Left lung (tissue), 10 donors: ENCODE results near the gene SLC38A2. TPM values are rescaled to one million over a fixed set of nuclear protein-coding genes. Genes with fewer than 3 reads are reported as not detected.

Experiments used
- ATAC-seq: fragments of 200-7000 bp; cut with Tn5 transposase; one replicate; pipeline ENCODE4 v1.9.1; 2020; ENCODE audit warnings: moderate library complexity
- DNase-seq, 4 donors: peaks; one replicate each; pipeline ENCODE4 v3.0.0-alpha.2; 2013 to 2020
- H3K27ac ChIP-seq, 2 donors: fragments of 200-600 bp; sonication (generic) in 1 of 2; one replicate each; pipeline versions ENCODE4 v1.5.0 to v1.8.0; 2020 to 2021
- H3K27me3 ChIP-seq, 2 donors: fragments of 200-600 bp; sonication (generic) in 1 of 2; one replicate each; pipeline versions ENCODE4 v1.5.0 to v1.8.0; 2020 to 2021
- H3K36me3 ChIP-seq, 2 donors: fragments of 200-600 bp; sonication (generic) in 1 of 2; one replicate each; pipeline versions ENCODE4 v1.5.0 to v1.8.0; 2020 to 2021
- H3K4me1 ChIP-seq, 2 donors: fragments of 200-600 bp; one replicate each; pipeline ENCODE4 v1.8.0; 2021
- H3K4me3 ChIP-seq, 2 donors: fragments of 200-600 bp; sonication (generic) in 1 of 2; one replicate each; pipeline versions ENCODE4 v1.5.0 to v1.8.0; 2020 to 2021; ENCODE audit warnings: mild to moderate bottlenecking in 1 of 2
- H3K9me3 ChIP-seq, 2 donors: fragments of 200-600 bp; sonication (generic) in 1 of 2; one replicate each; pipeline versions ENCODE4 v1.5.0 to v1.8.0; 2020 to 2021
- intact Hi-C, 2 donors: fragments of 100-400 bp; cut with DNase I; formaldehyde crosslinking; loops; one replicate each; pipeline versions ENCODE4 v1.11.2 to v1.14.2; 2022
- polyA plus RNA-seq, 6 donors: library from polyadenylated mRNA; unstranded; fragments of 120-200 nt; gene quantifications; one replicate each; pipeline ENCODE4 v1.2.1, GENCODE V29; 2013; ENCODE audit not compliant: insufficient read length in 6 of 6
- total RNA-seq, 2 donors: library from RNA; stranded (reverse); fragmentation: NEBNext Ultra II Directional; extraction: Animal tissue kit (Norgen Biotek cat#: 25700); gene quantifications; one replicate each; pipeline ENCODE4 v1.2.1, GENCODE V29; 2021
- TF ChIP-seq, protein P1 (sequence below), 2 donors: fragments of 200-600 bp; sonication (generic) in 1 of 2; IDR thresholded peaks; one replicate each; pipeline versions ENCODE4 v1.5.0 to v1.8.0; 2021; ENCODE audit warnings: antibody characterized with exemption in 2 of 2
- donor health status: DM: no; HTN: yes; CAD: no.
- donor health status: DM: no; HTN: no; CAD: no.

The SLC38A2 gene
- total and polyA plus RNA-seq, 8 donors = 154 to 270 (median 183) TPM

DNA sequence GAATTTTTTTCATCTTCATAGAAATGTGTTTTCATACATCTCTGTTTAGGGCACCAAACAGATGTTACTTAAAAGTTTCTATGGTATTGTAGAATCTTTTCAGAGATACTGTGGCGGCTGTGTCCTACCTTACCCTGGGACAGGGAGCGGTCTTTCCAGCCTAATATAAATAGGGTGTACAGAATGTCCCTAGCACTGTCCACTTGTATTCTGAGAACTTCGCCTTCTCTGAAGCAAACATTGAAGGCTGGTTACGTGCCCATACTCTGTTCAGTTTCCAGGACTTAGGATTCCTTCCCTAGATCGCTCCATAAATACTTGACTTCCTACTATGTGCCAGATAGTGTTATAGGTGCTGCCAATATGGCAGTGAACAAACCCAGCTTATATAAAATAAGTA, 24.3 kb upstream of the SLC38A2 start:
- Histone ChIP-seq H3K9me3 (no peaks in the 10 kb centered on the region), H3K4me1 (peaks cover under 1 to 3% of the 10 kb centered on the region in 2 donors), H3K27ac (no peak overlapping the region), H3K4me3 (no peak overlapping the region), H3K36me3 (no peaks in the 10 kb centered on the region), H3K27me3 (no peaks in the 10 kb centered on the region)
- TF ChIP-seq, protein P1, sequence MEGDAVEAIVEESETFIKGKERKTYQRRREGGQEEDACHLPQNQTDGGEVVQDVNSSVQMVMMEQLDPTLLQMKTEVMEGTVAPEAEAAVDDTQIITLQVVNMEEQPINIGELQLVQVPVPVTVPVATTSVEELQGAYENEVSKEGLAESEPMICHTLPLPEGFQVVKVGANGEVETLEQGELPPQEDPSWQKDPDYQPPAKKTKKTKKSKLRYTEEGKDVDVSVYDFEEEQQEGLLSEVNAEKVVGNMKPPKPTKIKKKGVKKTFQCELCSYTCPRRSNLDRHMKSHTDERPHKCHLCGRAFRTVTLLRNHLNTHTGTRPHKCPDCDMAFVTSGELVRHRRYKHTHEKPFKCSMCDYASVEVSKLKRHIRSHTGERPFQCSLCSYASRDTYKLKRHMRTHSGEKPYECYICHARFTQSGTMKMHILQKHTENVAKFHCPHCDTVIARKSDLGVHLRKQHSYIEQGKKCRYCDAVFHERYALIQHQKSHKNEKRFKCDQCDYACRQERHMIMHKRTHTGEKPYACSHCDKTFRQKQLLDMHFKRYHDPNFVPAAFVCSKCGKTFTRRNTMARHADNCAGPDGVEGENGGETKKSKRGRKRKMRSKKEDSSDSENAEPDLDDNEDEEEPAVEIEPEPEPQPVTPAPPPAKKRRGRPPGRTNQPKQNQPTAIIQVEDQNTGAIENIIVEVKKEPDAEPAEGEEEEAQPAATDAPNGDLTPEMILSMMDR (IDR thresholded peaks at IDR 0.05) = no peak
- DNase-seq (no peak), ATAC-seq (no peak)
- intact Hi-C loops = no loop called here

DNA sequence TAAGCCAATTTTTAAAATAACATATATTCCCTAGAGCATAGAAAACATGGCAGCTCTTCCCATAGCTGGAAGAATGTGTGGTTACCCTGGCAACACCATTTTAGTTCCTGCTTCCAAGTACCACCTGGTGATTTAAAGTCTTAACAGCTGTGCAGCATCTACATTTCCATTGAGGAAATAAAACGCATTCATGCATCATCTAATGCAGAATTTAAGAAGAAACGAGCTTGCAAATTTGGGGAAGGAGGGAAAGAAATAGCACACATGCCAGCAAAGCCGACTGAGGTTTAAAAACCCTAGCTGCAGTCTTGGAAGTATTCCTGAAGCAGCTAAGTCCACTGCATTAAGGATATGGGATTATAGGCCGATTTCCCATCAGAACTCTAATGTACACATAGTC, 22.8 kb upstream of the SLC38A2 start:
- Histone ChIP-seq H3K4me3 (no peak overlapping the region), H3K9me3 (no peaks in the 10 kb centered on the region), H3K27ac (no peak overlapping the region), H3K27me3 (no peaks in the 10 kb centered on the region), H3K4me1 (peaks cover 3 to 7% of the 10 kb centered on the region in 2 donors), H3K36me3 (no peaks in the 10 kb centered on the region)
- TF ChIP-seq, protein P1 (IDR thresholded peaks at IDR 0.05) = no peak
- no peak for DNase-seq
- ATAC-seq = no peak
- intact Hi-C loops = no loop called here

DNA sequence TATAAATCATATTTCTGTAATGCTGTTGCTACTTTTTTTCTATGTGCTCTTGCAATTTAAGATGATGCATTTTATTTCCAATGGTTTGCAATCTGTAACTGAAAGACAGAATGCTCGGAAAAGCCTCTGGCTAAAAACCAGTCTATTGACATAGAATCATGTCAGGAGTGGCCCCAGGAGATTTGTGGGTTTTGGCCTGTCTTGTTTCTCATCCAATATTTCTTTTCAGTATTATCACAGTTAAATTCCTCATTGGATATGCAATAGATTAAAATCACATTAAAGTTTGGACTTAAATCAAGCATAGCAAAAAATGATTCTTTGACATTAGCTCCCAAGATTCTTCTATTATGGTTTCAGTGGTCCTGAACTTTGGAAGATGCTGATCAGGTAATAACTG, 19.1 kb upstream of the SLC38A2 start:
- H3K27me3 ChIP-seq = no peaks in the 10 kb centered on the region
- DNase-seq (no peak), ATAC-seq (no peak)
- no peaks in the 10 kb centered on the region for H3K36me3 ChIP-seq
- no peak overlapping the region for H3K4me3 ChIP-seq
- intact Hi-C loops = no loop called here
- TF ChIP-seq, protein P1 (IDR thresholded peaks at IDR 0.05) = no peak
- H3K4me1 ChIP-seq = peaks cover 23 to 33% of the 10 kb centered on the region in 2 donors
- peak overlapping the region; percentile 4 to 35 for H3K27ac ChIP-seq
- no peaks in the 10 kb centered on the region for H3K9me3 ChIP-seq

DNA sequence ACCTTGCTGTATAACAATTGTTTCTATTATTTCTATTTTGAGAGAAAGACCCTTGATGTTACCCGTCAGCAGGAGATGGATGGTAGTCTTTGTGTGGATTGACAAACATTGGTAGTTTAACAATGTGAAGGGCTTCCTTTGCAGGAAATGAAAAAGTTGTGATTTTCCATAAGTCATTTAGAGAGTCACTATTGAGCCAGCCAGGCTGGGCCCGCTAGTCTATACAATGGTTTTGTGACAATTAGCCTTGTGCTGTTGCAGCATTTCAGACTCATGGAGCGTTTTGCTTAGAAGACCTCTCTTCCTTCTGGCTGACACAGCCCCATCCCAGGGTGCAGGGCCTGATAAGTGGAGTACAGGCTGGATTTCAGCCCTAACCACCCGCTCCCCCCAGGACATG, 18.3 kb upstream of the SLC38A2 start:
- no peak overlapping the region for H3K4me3 ChIP-seq
- no peaks in the 10 kb centered on the region for H3K36me3 ChIP-seq
- DNase-seq (no peak), ATAC-seq (no peak)
- H3K9me3 ChIP-seq = no peaks in the 10 kb centered on the region
- H3K4me1 ChIP-seq = peaks cover 29 to 40% of the 10 kb centered on the region in 2 donors
- TF ChIP-seq, protein P1 (IDR thresholded peaks at IDR 0.05) = no peak
- H3K27ac ChIP-seq = peak overlapping the region; percentile 4 to 35
- H3K27me3 ChIP-seq = no peaks in the 10 kb centered on the region
- intact Hi-C loops = no loop called here

DNA sequence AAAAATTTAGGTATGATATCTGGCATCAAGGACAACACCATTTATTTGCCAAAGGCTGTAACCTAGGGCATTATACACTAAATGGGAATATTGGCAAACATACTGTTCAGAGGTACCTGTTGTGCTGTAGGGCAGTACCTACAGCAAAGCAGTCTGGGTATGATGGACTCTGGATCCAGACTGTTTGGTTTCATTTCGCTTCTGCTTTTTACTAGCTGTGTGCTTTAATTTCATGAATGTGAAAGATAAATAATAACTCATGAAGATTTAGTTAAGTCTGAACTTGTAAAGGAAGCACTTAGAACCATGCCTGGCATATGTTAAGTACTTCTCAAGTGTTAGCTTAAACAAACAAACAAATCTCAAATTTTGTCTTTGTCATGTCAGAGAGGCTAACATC, 17.7 kb upstream of the SLC38A2 start:
- DNase-seq (no peak), ATAC-seq (no peak)
- H3K4me3 ChIP-seq = no peak overlapping the region
- H3K4me1 ChIP-seq = peaks cover 35 to 46% of the 10 kb centered on the region in 2 donors
- H3K27ac ChIP-seq = peak overlapping the region; percentile 4 to 35
- TF ChIP-seq, protein P1 (IDR thresholded peaks at IDR 0.05) = no peak
- intact Hi-C loops = no loop called here
- no peaks in the 10 kb centered on the region for H3K36me3 ChIP-seq
- H3K27me3 ChIP-seq = no peaks in the 10 kb centered on the region
- H3K9me3 ChIP-seq = no peaks in the 10 kb centered on the region
